ENCODE measurements around the gene PPP1R14C.
"Not testable (repeated sequence)": the region's sequence is repeated elsewhere in the genome, so short reads cannot be mapped to it uniquely, and the experiment has no call there.

The PPP1R14C gene

GRCh38 chr6:150220634-150221551, 78.0 kb downstream of the PPP1R14C start:
- DNase-seq (ENCODE audit: low read depth in 2 of 2): no peak

- DNase-seq (ENCODE audit: low read depth in 2 of 2): no peak
Observed at GRCh38 chr6:150224820-150225219, 82.0 kb downstream of the PPP1R14C start.

- no peak for DNase-seq (ENCODE audit: low read depth in 2 of 2)
Observed at GRCh38 chr6:150227281-150227680, 84.4 kb downstream of the PPP1R14C start.

GRCh38 chr6:150228072-150228733, 85.4 kb downstream of the PPP1R14C start:
- no peak for DNase-seq (ENCODE audit: low read depth in 2 of 2)

- DNase-seq (ENCODE audit: low read depth in 2 of 2): no peak
Observed at GRCh38 chr6:150229436-150230163, 86.8 kb downstream of the PPP1R14C start.

- DNase-seq (ENCODE audit: low read depth in 2 of 2): no peak
Observed at GRCh38 chr6:150230164-150230561, 87.3 kb downstream of the PPP1R14C start.

- DNase-seq (ENCODE audit: low read depth in 2 of 2): no peak
Observed at GRCh38 chr6:150230832-150231524, 88.1 kb downstream of the PPP1R14C start.

GRCh38 chr6:150231525-150231850, 88.6 kb downstream of the PPP1R14C start:
- no peak for DNase-seq (ENCODE audit: low read depth in 2 of 2)

- no peak for DNase-seq (ENCODE audit: low read depth in 2 of 2)
Observed at GRCh38 chr6:150233843-150234269, 91.0 kb downstream of the PPP1R14C start.

- DNase-seq (ENCODE audit: low read depth in 2 of 2): no peak
Observed at GRCh38 chr6:150235218-150235617, 92.4 kb downstream of the PPP1R14C start.

- no peak for DNase-seq (ENCODE audit: low read depth in 2 of 2)
Observed at GRCh38 chr6:150236114-150236513, 93.3 kb downstream of the PPP1R14C start.

GRCh38 chr6:150236544-150236943, 93.7 kb downstream of the PPP1R14C start:
- DNase-seq (ENCODE audit: low read depth in 2 of 2): no peak

GRCh38 chr6:150237626-150238025, 94.8 kb downstream of the PPP1R14C start:
- DNase-seq (ENCODE audit: low read depth in 2 of 2): no peak

- no peak for DNase-seq (ENCODE audit: low read depth in 2 of 2)
Observed at GRCh38 chr6:150238336-150238741, 95.5 kb downstream of the PPP1R14C start.

GRCh38 chr6:150238846-150239407, 96.1 kb downstream of the PPP1R14C start:
- no peak for DNase-seq (ENCODE audit: low read depth in 2 of 2)

GRCh38 chr6:150241756-150242155, 98.9 kb downstream of the PPP1R14C start:
- not testable (repeated sequence) for DNase-seq (ENCODE audit: low read depth in 2 of 2)

GRCh38 chr6:150243620-150244314, 100.9 kb downstream of the PPP1R14C start:
- no peak for DNase-seq (ENCODE audit: low read depth in 2 of 2)

- no peak for DNase-seq (ENCODE audit: low read depth in 2 of 2)
Observed at GRCh38 chr6:150245148-150245935, 102.5 kb downstream of the PPP1R14C start.

- DNase-seq (ENCODE audit: low read depth in 2 of 2): no peak
Observed at GRCh38 chr6:150247803-150248202, 105.0 kb downstream of the PPP1R14C start.

- DNase-seq (ENCODE audit: low read depth in 2 of 2): no peak
Observed at GRCh38 chr6:150248300-150248699, 105.5 kb downstream of the PPP1R14C start.

All from stimulated activated CD8-positive, alpha-beta memory T cell treated with anti-CD3 and anti-CD28 coated beads, Interleukin-2, amount 100 ng/mL, for 1 hour (primary cell).